K562 (cell line): ENCODE measurements around the gene MOB3C. TPM values are rescaled to one million over a fixed set of nuclear protein-coding genes. Genes with fewer than 3 reads are reported as not detected.
A peak's percentile ranks its signal among the peaks of the same experiment; 100 is the strongest.

Source experiments
- BMI1 ChIP-seq: fragments of 150-350 bp; IDR thresholded peaks from 2 replicates; pipeline ENCODE4 v1.6.1; 2014; ENCODE audit warnings: low read length
- FOXK1 ChIP-seq: sonication (generic); formaldehyde crosslinking; IDR thresholded peaks from 2 replicates; pipeline ENCODE4 v1.8.0; 2022; ENCODE audit warnings: missing genetic modification reagents, mild to moderate bottlenecking, borderline replicate concordance
- MBD2 ChIP-seq: sonication (generic); IDR thresholded peaks from 2 replicates; pipeline ENCODE4 v1.6.1; 2016; ENCODE audit warnings: low read depth, borderline replicate concordance
- MTF1 ChIP-seq: fragments of 250-450 bp; sonication (Bioruptor Pico); IDR thresholded peaks from 2 replicates; pipeline ENCODE4 v1.9.0; 2021; ENCODE audit warnings: moderate library complexity, mild to moderate bottlenecking, inconsistent platforms, borderline replicate concordance
- NR2C1 ChIP-seq, 2 experiments: fragments of 450-650 bp; IDR thresholded peaks; 2 replicates each; pipeline ENCODE4 v1.6.1; 2017; ENCODE audit warnings: mild to moderate bottlenecking in 2 of 2, antibody characterized with exemption in 1 of 2, inconsistent platforms in 1 of 2, missing compliant biosample characterization in 1 of 2, missing genetic modification characterization in 1 of 2
- PTRF ChIP-seq: fragments of 450-650 bp; IDR thresholded peaks from 2 replicates; pipeline ENCODE4 v1.6.1; 2016; ENCODE audit warnings: mild to moderate bottlenecking, missing genetic modification characterization, missing compliant biosample characterization
- ZC3H4 ChIP-seq: sonication (generic); formaldehyde crosslinking; IDR thresholded peaks from 2 replicates; pipeline ENCODE4 v1.9.0; 2021; ENCODE audit warnings: missing genetic modification reagents, borderline replicate concordance
- ZNF274 ChIP-seq: IDR thresholded peaks from 2 replicates; pipeline ENCODE4 v1.6.1; 2011; ENCODE audit warnings: low read depth, mild to moderate bottlenecking, low read length, moderate library complexity, borderline replicate concordance
- ZNF318 ChIP-seq, 2 experiments: fragments of 450-650 bp; IDR thresholded peaks; 2 replicates each; pipeline ENCODE4 v1.6.1; 2016; ENCODE audit warnings: mild to moderate bottlenecking in 2 of 2, borderline replicate concordance in 1 of 2, low read depth in 1 of 2, moderate library complexity in 1 of 2
- ZSCAN29 ChIP-seq: fragments of 450-650 bp; IDR thresholded peaks from 2 replicates; pipeline ENCODE4 v1.6.1; 2017
- polyA plus RNA-seq, 8 experiments: library from polyadenylated mRNA; depleted of rRNA in 4 of 8; stranded (reverse) in 5 of 8; unstranded in 3 of 8; fragments of >200 nt; fragmentation: Nextera tagmentation in 2 of 8; fragmentation: Illumina TruSeq in 1 of 8; extraction: Ambion mirVana in 2 of 8; extraction: Trizol in 1 of 8; gene quantifications; 2 replicates each; pipeline versions ENCODE4 v1.2.1 to v1.2.3, GENCODE V29; 2011 to 2014; ENCODE audit warnings: inconsistent platforms in 1 of 8, missing spikeins in 1 of 8
- total RNA-seq, 7 experiments: library from RNA; depleted of rRNA in 6 of 7; stranded (reverse); fragments of >200 nt in 6 of 7; fragmentation: Illumina TruSeq in 2 of 7; extraction: Trizol in 2 of 7; gene quantifications; 2 replicates each; pipeline versions ENCODE4 v1.2.1 to v1.2.3, GENCODE V29; 2011 to 2021; ENCODE audit warnings: low replicate concordance in 1 of 7
- TF ChIP-seq, protein P1 (sequence below): sonication (generic); formaldehyde crosslinking; IDR thresholded peaks from 2 replicates; pipeline ENCODE4 v1.8.0; 2023; ENCODE audit warnings: mild to moderate bottlenecking, missing genetic modification reagents
- TF ChIP-seq, protein P2 (sequence below), 2 experiments: fragments of 450-650 bp; conservative IDR thresholded peaks; 2 replicates each; pipeline ENCODE4 v1.6.1; 2017; ENCODE audit warnings: mild to moderate bottlenecking in 2 of 2, moderate library complexity in 2 of 2

Gene MOB3C
- total and polyA plus RNA-seq, 9 of the 15 experiments (the other 6 are each of a cell fraction or from before 2014, with no cell fraction given): 1.0 to 7.5 (median 3.7) TPM

- TF ChIP-seq ZNF318 (IDR thresholded peaks at IDR 0.05; ENCODE audit: borderline replicate concordance in 1 of 2, low read depth in 1 of 2) (no peak), ZNF274 (no peak), BMI1 (no peak), ZSCAN29 (no peak), MTF1 (CRISPR knock-in tag) (no peak), FOXK1 (CRISPR knock-in tag) (no peak), ZC3H4 (CRISPR knock-in tag) (no peak), MBD2 (no peak), PTRF (tag) (no peak), NR2C1 (IDR thresholded peaks at IDR 0.05) (no peak), NR2C1 (tag; IDR thresholded peaks at IDR 0.05) (no peak)
- TF ChIP-seq, protein P1, sequence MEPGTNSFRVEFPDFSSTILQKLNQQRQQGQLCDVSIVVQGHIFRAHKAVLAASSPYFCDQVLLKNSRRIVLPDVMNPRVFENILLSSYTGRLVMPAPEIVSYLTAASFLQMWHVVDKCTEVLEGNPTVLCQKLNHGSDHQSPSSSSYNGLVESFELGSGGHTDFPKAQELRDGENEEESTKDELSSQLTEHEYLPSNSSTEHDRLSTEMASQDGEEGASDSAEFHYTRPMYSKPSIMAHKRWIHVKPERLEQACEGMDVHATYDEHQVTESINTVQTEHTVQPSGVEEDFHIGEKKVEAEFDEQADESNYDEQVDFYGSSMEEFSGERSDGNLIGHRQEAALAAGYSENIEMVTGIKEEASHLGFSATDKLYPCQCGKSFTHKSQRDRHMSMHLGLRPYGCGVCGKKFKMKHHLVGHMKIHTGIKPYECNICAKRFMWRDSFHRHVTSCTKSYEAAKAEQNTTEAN (CRISPR knock-in tag): no peak
- TF ChIP-seq, protein P2, sequence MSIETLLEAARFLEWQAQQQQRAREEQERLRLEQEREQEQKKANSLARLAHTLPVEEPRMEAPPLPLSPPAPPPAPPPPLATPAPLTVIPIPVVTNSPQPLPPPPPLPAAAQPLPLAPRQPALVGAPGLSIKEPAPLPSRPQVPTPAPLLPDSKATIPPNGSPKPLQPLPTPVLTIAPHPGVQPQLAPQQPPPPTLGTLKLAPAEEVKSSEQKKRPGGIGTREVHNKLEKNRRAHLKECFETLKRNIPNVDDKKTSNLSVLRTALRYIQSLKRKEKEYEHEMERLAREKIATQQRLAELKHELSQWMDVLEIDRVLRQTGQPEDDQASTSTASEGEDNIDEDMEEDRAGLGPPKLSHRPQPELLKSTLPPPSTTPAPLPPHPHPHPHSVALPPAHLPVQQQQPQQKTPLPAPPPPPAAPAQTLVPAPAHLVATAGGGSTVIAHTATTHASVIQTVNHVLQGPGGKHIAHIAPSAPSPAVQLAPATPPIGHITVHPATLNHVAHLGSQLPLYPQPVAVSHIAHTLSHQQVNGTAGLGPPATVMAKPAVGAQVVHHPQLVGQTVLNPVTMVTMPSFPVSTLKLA (conservative IDR thresholded peaks at IDR 0.05): peak in 1 of 2 experiments; percentile 59; a peak in 3 of 4 replicates
Measured at GRCh38 chr1:46616277-46617107, at the start of gene MOB3C (continued).
